WTC11 (cell line): ENCODE data around the gene E2F4. TPM values are rescaled to one million over a fixed set of nuclear protein-coding genes. Genes with fewer than 3 reads are reported as not detected.
A peak's percentile ranks its signal among the peaks of the same experiment; 100 is the strongest.

Experiments used
- ATAC-seq: fragments of 200-7000 bp; cut with Tn5 transposase; 2 replicates; pipeline ENCODE4 v1.10.0; 2021; ENCODE audit warnings: mild to moderate bottlenecking, moderate library complexity
- CTCF ChIA-PET: fragments of 300-600 bp; sonication (Branson Sonifier 250); formaldehyde crosslinking; loops from one replicate; lab custom pipeline; 2021; ENCODE audit warnings: antibody characterized with exemption; lab: Charles Lee
- POLR2A ChIA-PET: fragments of 350-600 bp; sonication (Branson Sonifier 250); formaldehyde crosslinking; loops from one replicate; lab custom pipeline; 2021; ENCODE audit warnings: antibody characterized with exemption; lab: Charles Lee
- DNase-seq: peaks from one replicate; pipeline ENCODE4 v3.0.0; 2021; ENCODE audit warnings: low spot score
- H3K27ac Mint-ChIP-seq: 2 replicates; pipeline ENCODE4 v1.8.0; 2021; ENCODE audit warnings: mixed read lengths
- H3K27me3 Mint-ChIP-seq: 2 replicates; pipeline ENCODE4 v1.8.0; 2021; ENCODE audit warnings: low read depth, mild to moderate bottlenecking, moderate library complexity, mixed read lengths
- H3K36me3 Mint-ChIP-seq: 2 replicates; pipeline ENCODE4 v1.8.0; 2021; ENCODE audit warnings: mixed read lengths
- H3K4me1 Mint-ChIP-seq: 2 replicates; pipeline ENCODE4 v1.8.0; 2022; ENCODE audit warnings: mixed read lengths
- H3K4me3 Mint-ChIP-seq: 2 replicates; pipeline ENCODE4 v1.8.0; 2021; ENCODE audit warnings: mild to moderate bottlenecking, moderate library complexity, mixed read lengths
- H3K9me3 Mint-ChIP-seq: 2 replicates; pipeline ENCODE4 v1.8.0; 2021; ENCODE audit warnings: mixed read lengths
- ATF1 ChIP-seq: sonication (generic); formaldehyde crosslinking; IDR thresholded peaks from 2 replicates; pipeline ENCODE4 v1.8.1; 2023; ENCODE audit warnings: mild to moderate bottlenecking, moderate library complexity, missing genetic modification reagents
- FOXJ3 ChIP-seq: sonication (generic); formaldehyde crosslinking; IDR thresholded peaks from 2 replicates; pipeline ENCODE4 v1.9.0; 2021; ENCODE audit warnings: missing genetic modification reagents, mild to moderate bottlenecking, borderline replicate concordance
- GABPB1 ChIP-seq: sonication (generic); formaldehyde crosslinking; IDR thresholded peaks from 2 replicates; pipeline ENCODE4 v1.8.1; 2023; ENCODE audit warnings: mild to moderate bottlenecking, missing genetic modification reagents
- MXD4 ChIP-seq: fragments of 250-450 bp; sonication (Bioruptor Pico); IDR thresholded peaks from 2 replicates; pipeline ENCODE4 v1.8.0; 2021; ENCODE audit warnings: mild to moderate bottlenecking, moderate library complexity, borderline replicate concordance
- MYBL2 ChIP-seq: sonication (generic); formaldehyde crosslinking; IDR thresholded peaks from 2 replicates; pipeline ENCODE4 v1.8.1; 2023; ENCODE audit warnings: mild to moderate bottlenecking, moderate library complexity, missing genetic modification reagents
- NFATC4 ChIP-seq: fragments of 250-450 bp; sonication (Bioruptor Pico); IDR thresholded peaks from 2 replicates; pipeline ENCODE4 v1.9.0; 2021; ENCODE audit warnings: mild to moderate bottlenecking
- NR2C2 ChIP-seq: sonication (generic); formaldehyde crosslinking; IDR thresholded peaks from 2 replicates; pipeline ENCODE4 v1.8.0; 2022; ENCODE audit warnings: mild to moderate bottlenecking, missing genetic modification reagents
- PREB ChIP-seq: sonication (generic); formaldehyde crosslinking; IDR thresholded peaks from 2 replicates; pipeline ENCODE4 v1.8.1; 2022; ENCODE audit warnings: mild to moderate bottlenecking, missing genetic modification reagents, moderate library complexity, borderline replicate concordance
- PRRX2 ChIP-seq: fragments of 250-450 bp; sonication (Bioruptor Pico); IDR thresholded peaks from 2 replicates; pipeline ENCODE4 v1.8.0; 2021; ENCODE audit warnings: mild to moderate bottlenecking
- STAT6 ChIP-seq: sonication (generic); formaldehyde crosslinking; conservative IDR thresholded peaks from 2 replicates; pipeline ENCODE4 v1.8.1; 2023; ENCODE audit warnings: mild to moderate bottlenecking, low read depth, missing genetic modification reagents, moderate library complexity
- ZNF317 ChIP-seq: sonication (generic); formaldehyde crosslinking; IDR thresholded peaks from 2 replicates; pipeline ENCODE4 v1.8.1; 2023; ENCODE audit warnings: low read depth, mild to moderate bottlenecking, moderate library complexity, missing genetic modification reagents, borderline replicate concordance
- ZNF416 ChIP-seq: fragments of 250-450 bp; sonication (Bioruptor Pico); IDR thresholded peaks from 2 replicates; pipeline ENCODE4 v1.9.0; 2021; ENCODE audit warnings: mild to moderate bottlenecking, inconsistent platforms
- ZNF671 ChIP-seq: fragments of 250-450 bp; sonication (Bioruptor Pico); IDR thresholded peaks from 2 replicates; pipeline ENCODE4 v1.8.0; 2021; ENCODE audit warnings: mild to moderate bottlenecking
- total RNA-seq: library from RNA; stranded (reverse); gene quantifications from 3 replicates; pipeline ENCODE4 v1.2.3, GENCODE V29; 2021
- TF ChIP-seq, protein P1 (sequence below): fragments of 250-450 bp; sonication (Bioruptor Pico); conservative IDR thresholded peaks from 2 replicates; pipeline ENCODE4 v1.9.0; 2021; ENCODE audit warnings: mild to moderate bottlenecking
- TF ChIP-seq, protein P2 (sequence below): fragments of 250-450 bp; sonication (Bioruptor Pico); IDR thresholded peaks from 2 replicates; pipeline ENCODE4 v1.9.0; 2021; ENCODE audit warnings: mild to moderate bottlenecking
- TF ChIP-seq, protein P3 (sequence below): sonication (generic); formaldehyde crosslinking; IDR thresholded peaks from 2 replicates; pipeline ENCODE4 v1.8.1; 2022; ENCODE audit warnings: missing genetic modification reagents, borderline replicate concordance
- TF ChIP-seq, protein P4 (sequence below): sonication (generic); formaldehyde crosslinking; IDR thresholded peaks from 2 replicates; pipeline ENCODE4 v1.8.0; 2023; ENCODE audit warnings: missing genetic modification reagents, mild to moderate bottlenecking, borderline replicate concordance
- TF ChIP-seq, protein P5 (sequence below): sonication (generic); formaldehyde crosslinking; IDR thresholded peaks from 2 replicates; pipeline ENCODE4 v1.8.0; 2022; ENCODE audit warnings: mild to moderate bottlenecking, missing genetic modification reagents
- TF ChIP-seq, protein P6 (sequence below): fragments of 250-450 bp; sonication (Bioruptor Pico); IDR thresholded peaks from 2 replicates; pipeline ENCODE4 v2.1.2; 2022; ENCODE audit warnings: mild to moderate bottlenecking, moderate library complexity

Gene E2F4
- total RNA-seq, 1 experiment from 2014 or later = 85.0 TPM

- Mint-ChIP-seq H3K9me3 (no peaks in the 10 kb centered on the region), H3K27me3 (no peaks in the 10 kb centered on the region), H3K36me3 (peaks cover 26% of the 10 kb centered on the region), H3K4me1 (peaks cover 9% of the 10 kb centered on the region), H3K27ac (peak overlapping the region; percentile 84), H3K4me3 (peak overlapping the region; percentile 83)
- TF ChIP-seq ZNF317 (no peak), PREB (no peak), ATF1 (CRISPR knock-in tag) (no peak), GABPB1 (no peak), ZNF671 (no peak), MYBL2 (CRISPR knock-in tag) (no peak), STAT6 (no peak), NFATC4 (CRISPR knock-in tag) (no peak), FOXJ3 (CRISPR knock-in tag) (no peak), PRRX2 (CRISPR knock-in tag) (no peak), NR2C2 (no peak), MXD4 (CRISPR knock-in tag) (no peak), ZNF416 (CRISPR knock-in tag) (no peak)
- TF ChIP-seq, protein P1, sequence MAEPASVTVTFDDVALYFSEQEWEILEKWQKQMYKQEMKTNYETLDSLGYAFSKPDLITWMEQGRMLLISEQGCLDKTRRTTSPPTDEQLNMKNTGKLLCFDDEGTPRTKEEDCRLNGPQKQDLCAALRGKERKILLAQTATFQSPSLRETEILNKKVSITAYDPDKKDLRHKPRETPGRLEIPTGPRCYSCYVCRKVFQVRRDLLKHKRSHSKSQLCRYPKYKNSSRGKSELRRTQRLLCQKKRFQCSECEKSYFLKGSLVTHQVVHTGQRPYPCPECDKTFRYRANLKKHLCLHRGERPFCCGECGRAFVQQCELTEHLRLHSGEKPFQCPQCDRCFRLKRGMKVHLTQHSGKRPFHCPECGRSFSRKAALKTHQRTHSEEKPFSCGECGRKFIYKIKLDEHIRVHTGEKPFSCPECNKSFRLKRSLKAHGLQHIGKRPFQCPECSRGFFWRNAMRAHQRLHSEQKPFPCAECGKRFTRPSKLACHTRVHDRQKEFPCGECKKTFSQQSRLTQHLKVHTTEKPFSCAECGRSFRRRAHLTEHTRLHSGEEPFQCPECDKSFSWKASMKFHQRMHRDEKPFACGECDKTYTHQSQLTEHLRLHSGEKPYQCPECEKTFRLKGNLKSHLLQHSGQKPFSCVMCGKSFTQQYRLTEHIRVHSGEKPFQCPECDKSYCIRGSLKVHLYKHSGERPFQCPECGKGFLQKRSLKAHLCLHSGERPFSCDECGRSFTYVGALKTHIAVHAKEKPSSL = no peak
- TF ChIP-seq, protein P2, sequence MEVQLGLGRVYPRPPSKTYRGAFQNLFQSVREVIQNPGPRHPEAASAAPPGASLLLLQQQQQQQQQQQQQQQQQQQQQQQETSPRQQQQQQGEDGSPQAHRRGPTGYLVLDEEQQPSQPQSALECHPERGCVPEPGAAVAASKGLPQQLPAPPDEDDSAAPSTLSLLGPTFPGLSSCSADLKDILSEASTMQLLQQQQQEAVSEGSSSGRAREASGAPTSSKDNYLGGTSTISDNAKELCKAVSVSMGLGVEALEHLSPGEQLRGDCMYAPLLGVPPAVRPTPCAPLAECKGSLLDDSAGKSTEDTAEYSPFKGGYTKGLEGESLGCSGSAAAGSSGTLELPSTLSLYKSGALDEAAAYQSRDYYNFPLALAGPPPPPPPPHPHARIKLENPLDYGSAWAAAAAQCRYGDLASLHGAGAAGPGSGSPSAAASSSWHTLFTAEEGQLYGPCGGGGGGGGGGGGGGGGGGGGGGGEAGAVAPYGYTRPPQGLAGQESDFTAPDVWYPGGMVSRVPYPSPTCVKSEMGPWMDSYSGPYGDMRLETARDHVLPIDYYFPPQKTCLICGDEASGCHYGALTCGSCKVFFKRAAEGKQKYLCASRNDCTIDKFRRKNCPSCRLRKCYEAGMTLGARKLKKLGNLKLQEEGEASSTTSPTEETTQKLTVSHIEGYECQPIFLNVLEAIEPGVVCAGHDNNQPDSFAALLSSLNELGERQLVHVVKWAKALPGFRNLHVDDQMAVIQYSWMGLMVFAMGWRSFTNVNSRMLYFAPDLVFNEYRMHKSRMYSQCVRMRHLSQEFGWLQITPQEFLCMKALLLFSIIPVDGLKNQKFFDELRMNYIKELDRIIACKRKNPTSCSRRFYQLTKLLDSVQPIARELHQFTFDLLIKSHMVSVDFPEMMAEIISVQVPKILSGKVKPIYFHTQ (CRISPR knock-in tag) = no peak
- TF ChIP-seq, protein P3, sequence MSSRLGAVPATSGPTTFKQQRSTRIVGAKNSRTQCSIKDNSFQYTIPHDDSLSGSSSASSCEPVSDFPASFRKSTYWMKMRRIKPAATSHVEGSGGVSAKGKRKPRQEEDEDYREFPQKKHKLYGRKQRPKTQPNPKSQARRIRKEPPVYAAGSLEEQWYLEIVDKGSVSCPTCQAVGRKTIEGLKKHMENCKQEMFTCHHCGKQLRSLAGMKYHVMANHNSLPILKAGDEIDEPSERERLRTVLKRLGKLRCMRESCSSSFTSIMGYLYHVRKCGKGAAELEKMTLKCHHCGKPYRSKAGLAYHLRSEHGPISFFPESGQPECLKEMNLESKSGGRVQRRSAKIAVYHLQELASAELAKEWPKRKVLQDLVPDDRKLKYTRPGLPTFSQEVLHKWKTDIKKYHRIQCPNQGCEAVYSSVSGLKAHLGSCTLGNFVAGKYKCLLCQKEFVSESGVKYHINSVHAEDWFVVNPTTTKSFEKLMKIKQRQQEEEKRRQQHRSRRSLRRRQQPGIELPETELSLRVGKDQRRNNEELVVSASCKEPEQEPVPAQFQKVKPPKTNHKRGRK = no peak
- TF ChIP-seq, protein P4, sequence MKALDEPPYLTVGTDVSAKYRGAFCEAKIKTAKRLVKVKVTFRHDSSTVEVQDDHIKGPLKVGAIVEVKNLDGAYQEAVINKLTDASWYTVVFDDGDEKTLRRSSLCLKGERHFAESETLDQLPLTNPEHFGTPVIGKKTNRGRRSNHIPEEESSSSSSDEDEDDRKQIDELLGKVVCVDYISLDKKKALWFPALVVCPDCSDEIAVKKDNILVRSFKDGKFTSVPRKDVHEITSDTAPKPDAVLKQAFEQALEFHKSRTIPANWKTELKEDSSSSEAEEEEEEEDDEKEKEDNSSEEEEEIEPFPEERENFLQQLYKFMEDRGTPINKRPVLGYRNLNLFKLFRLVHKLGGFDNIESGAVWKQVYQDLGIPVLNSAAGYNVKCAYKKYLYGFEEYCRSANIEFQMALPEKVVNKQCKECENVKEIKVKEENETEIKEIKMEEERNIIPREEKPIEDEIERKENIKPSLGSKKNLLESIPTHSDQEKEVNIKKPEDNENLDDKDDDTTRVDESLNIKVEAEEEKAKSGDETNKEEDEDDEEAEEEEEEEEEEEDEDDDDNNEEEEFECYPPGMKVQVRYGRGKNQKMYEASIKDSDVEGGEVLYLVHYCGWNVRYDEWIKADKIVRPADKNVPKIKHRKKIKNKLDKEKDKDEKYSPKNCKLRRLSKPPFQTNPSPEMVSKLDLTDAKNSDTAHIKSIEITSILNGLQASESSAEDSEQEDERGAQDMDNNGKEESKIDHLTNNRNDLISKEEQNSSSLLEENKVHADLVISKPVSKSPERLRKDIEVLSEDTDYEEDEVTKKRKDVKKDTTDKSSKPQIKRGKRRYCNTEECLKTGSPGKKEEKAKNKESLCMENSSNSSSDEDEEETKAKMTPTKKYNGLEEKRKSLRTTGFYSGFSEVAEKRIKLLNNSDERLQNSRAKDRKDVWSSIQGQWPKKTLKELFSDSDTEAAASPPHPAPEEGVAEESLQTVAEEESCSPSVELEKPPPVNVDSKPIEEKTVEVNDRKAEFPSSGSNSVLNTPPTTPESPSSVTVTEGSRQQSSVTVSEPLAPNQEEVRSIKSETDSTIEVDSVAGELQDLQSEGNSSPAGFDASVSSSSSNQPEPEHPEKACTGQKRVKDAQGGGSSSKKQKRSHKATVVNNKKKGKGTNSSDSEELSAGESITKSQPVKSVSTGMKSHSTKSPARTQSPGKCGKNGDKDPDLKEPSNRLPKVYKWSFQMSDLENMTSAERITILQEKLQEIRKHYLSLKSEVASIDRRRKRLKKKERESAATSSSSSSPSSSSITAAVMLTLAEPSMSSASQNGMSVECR (CRISPR knock-in tag) = no peak
- TF ChIP-seq, protein P5, sequence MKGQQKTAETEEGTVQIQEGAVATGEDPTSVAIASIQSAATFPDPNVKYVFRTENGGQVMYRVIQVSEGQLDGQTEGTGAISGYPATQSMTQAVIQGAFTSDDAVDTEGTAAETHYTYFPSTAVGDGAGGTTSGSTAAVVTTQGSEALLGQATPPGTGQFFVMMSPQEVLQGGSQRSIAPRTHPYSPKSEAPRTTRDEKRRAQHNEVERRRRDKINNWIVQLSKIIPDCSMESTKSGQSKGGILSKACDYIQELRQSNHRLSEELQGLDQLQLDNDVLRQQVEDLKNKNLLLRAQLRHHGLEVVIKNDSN = no peak
- TF ChIP-seq, protein P6, sequence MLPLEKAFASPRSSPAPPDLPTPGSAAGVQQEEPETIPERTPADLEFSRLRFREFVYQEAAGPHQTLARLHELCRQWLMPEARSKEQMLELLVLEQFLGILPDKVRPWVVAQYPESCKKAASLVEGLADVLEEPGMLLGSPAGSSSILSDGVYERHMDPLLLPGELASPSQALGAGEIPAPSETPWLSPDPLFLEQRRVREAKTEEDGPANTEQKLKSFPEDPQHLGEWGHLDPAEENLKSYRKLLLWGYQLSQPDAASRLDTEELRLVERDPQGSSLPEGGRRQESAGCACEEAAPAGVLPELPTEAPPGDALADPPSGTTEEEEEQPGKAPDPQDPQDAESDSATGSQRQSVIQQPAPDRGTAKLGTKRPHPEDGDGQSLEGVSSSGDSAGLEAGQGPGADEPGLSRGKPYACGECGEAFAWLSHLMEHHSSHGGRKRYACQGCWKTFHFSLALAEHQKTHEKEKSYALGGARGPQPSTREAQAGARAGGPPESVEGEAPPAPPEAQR (CRISPR knock-in tag) = no peak
- ATAC-seq (peak; percentile 63), DNase-seq (peak; percentile 81)
- ChIA-PET CTCF (interaction anchor here (0.6 to 3.9 kb wide), 22 partner anchors 10 to 290 kb away, joined by 3 to 65 read pairs (median 14); partner anchors contain the start of genes B3GNT9, CES3, EXOC3L1 and FHOD1), POLR2A (interaction anchor here (0.7 to 1.0 kb wide), 3 partner anchors 27 to 48 kb away, joined by 3 to 5 read pairs (median 4); partner anchors contain the start of genes FHOD1 and TMEM208)
Measured at GRCh38 chr16:67199808-67200198, 7.8 kb downstream of the E2F4 start.
